ENCODE results near the gene MTERF4.

GRCh38 chr2:241048149-241048948, 53.7 kb downstream of the MTERF4 start:
- TF ChIP-seq CTCF (IDR thresholded peaks at IDR 0.05; ENCODE audit: low read depth, low read length) (no peak), EZH2phosphoT487 (IDR thresholded peaks at IDR 0.05; ENCODE audit: low read depth) (no peak)

Data from OCI-LY3 (cell line).